HG03159 (cell line): ENCODE results near the gene LDLRAD2.
"Not testable (repeated sequence)": the region's sequence is repeated elsewhere in the genome, so short reads cannot be mapped to it uniquely, and the experiment has no call there.

Experiments
- ATAC-seq: cut with Tn5 transposase; IDR thresholded peaks from one replicate; pipeline ENCODE4 v1.9.1; 2021; ENCODE audit warnings: mild to moderate bottlenecking, moderate library complexity; ENCODE audit not compliant: unreplicated experiment

The LDLRAD2 gene

DNA sequence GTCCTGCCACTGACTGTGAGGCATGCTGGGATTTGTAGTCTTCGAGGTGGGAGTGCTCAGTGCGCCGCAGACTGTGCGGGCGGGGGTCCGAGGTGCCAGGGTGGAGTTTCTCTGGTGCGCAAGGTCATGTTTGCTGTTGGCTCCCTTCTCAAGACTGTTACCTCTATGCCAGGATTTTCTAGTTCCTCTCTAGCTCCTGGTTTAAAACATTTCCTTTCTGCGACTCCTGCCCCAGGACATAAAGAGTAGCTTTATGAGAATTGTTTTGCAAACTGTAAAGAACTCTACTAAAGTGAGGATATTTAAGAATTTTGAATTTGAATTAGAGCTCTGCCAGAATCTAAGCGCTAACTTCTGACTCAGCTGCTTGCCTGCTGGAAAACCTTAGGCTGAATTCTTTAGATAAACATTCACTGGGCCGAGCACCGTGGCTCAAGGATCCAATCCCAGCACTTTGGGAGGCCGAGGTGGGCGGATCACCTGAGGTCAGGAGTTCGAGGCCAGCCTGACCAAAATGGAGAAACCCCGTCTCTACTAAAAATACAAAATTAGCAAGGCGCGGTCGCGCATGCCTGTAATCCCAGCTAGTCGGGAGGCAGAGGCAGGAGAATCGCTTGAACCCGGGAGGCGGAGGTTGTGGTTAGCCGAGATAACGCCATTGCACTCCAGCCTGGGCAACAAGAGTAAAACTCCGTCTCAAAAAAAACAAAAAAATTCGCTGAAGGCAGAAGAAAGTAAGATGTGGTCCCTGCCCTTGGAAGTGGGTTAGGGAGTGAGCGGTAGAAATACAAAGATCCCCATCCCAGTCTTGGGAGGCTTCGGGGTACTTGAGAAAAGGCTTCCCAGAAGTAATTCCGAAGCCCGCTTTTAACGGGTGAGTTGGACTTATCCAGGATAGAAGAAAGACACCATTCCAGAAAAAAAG is 28.1 kb upstream of the LDLRAD2 start:
- ATAC-seq, result no peak

DNA sequence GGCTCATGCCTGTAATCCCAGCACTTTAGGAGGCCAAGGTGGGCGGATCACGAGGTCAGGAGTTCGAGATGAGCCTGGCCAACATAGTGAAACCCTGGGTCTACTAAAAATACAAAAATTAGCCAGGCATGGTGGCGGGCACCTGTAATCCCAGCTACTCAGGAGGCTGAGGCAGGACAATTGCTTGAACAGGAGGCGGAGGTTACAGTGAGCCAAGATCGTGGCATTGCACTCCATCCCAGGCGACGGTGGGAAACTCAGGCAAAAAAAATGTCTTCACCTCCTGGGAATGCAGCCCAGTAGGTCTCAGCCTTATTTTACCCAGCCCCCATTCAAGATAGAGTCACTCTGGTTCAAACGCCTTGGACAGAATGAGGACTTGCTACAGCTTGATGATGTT is 26.3 kb upstream of the LDLRAD2 start:
- ATAC-seq, result not testable (repeated sequence)

DNA sequence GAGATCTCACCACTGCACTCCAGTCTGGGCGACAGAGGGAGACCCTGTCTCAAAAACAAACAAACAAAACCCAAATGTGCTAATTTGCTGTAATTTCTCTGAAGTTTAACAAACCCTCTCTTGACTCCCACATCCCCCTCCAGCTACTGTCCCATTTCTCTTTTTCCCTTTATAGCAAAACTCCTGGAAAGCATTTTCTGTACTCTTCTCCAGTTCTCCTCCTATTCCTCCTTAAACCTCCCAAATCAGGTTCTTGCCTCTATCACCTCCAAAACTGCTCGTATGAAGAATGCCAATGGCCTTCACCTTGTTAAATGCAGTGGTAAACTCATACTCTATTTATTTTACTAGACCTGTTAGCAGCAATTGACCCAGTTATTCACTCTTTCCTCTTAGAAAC is 25.4 kb upstream of the LDLRAD2 start:
- ATAC-seq, result no peak

DNA sequence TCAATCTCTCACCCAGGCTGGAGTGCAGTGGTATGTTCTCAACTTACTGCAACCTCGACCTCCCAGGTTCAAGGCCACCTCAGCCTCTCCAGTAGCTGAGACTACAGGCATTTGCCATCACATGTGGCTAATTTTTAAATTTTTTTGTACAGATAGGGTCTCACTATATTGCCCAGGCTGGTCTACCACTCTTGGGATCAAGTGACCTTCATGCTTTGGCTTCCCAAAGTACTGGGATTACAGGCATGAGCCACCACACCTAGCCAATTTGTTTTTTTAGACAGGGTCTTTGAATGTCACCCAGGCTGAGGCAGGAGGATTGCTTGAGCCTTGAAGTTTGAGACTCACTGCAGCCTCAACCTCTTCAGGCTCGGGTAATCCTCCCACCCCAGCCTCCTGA is 19.0 kb upstream of the LDLRAD2 start:
- ATAC-seq, result no peak

DNA sequence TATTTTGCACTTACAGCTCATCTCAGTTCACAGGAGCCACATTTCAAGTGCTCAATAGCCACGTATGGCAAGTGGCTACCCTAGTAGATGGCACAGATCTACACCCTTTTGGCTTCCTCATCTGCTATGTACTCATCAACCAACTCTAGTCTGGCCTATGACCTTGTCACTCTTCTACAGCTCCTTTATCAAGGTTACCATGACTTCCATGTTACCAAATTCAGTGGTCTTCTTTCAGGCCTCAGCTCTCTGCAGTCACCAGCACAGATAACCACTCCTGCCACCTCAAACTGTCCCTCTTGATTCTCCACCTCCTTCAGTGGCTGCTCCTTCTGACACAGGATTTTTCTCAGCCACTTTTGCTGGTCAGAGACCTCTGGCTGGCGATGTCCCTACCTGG is 17.4 kb upstream of the LDLRAD2 start:
- no peak for ATAC-seq

DNA sequence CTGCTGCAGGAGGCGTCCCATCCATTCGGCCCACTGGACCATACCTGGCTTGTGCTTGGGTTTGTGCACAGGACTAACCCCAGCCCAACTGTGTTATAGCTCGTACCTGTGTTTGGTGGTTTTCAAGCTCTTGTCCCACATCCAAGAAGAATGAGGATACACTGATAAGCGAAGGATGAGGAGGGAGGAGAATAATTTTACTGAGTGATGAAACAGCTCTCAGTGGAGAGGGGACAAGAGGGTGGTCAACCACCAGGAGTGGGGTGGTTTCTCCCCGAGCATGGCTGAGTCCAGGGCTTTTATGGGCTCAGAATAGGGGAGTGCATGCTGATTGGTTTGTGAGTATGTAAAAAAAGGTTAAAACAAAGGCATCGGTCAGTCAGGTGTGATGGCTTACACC is 17.0 kb upstream of the LDLRAD2 start:
- ATAC-seq, result no peak

DNA sequence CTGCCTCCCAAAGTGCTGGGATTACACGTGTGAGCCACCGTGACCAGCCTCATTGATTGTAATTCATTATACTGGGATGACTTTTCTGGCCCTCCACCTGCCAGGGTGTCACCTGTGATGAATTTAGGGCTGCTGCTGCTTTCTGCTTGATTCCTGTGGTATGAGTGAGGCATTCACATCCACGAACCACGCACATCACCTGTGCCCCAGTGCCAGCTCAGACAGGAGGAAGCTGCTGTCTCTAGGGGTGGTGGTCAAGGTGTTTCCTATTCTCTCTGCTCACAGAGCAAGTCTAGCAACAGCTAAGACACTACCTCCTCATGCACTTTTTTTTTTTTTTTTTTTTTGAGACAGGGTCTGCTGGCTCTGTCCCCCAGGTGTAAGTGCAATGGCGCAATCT is 12.3 kb upstream of the LDLRAD2 start:
- no peak for ATAC-seq

DNA sequence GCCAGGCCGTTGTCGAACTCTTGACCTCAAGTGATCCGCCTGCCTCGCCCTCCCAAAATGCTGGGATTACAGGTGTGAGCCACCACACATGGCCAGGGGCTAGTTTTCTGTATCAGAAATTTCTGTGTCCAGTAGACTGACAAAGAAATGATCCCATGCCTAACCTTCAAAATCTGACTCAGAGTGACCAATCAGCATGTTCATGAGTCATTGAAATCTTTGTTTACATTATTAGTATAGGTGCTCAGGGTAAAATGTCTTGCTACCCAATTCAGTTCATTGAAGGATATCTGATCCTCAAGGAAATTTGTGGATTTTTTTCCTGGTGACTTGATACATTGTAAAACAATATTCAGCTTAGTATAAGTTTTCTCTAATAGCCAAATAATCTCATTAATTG is 11.0 kb upstream of the LDLRAD2 start:
- no peak for ATAC-seq

DNA sequence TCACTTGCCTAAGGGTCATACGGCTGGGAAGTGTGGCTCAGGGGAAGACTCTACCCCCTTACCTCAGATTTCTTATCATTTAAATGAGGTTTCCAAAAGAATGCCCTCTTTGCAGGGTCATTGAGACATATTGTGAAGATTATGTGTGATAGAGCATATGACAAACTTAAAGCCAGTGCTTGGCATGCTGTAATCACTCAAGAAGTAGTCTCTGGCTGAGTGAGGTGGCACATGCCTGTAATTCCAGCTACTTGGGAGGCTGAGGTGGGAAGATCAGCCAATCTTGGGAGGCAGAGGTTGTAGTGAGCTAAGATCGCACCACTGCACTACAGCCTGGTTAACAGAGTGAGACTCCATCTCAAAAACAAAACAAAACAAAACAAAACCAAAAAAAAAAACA is 7.5 kb upstream of the LDLRAD2 start:
- no peak for ATAC-seq

DNA sequence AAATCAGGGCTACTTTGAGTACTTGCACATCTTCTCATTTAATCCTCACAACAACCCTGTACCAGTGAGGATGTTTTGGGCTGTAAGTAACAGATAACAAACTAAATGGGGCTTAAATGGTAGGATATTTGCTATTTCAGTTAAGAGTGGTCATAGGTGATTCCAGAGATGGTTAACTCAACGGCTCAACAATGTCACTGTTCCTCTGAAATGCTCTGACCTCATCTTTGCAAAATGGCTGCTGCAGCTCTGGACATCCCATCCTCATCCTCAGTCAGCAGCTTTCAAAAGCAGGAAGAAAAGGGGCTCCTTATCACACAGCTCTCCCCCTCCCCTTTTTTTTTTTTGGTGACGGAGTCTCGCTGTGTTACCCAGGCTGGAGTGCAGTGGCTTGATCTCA is 1.5 kb downstream of the LDLRAD2 start:
- ATAC-seq, result no peak

DNA sequence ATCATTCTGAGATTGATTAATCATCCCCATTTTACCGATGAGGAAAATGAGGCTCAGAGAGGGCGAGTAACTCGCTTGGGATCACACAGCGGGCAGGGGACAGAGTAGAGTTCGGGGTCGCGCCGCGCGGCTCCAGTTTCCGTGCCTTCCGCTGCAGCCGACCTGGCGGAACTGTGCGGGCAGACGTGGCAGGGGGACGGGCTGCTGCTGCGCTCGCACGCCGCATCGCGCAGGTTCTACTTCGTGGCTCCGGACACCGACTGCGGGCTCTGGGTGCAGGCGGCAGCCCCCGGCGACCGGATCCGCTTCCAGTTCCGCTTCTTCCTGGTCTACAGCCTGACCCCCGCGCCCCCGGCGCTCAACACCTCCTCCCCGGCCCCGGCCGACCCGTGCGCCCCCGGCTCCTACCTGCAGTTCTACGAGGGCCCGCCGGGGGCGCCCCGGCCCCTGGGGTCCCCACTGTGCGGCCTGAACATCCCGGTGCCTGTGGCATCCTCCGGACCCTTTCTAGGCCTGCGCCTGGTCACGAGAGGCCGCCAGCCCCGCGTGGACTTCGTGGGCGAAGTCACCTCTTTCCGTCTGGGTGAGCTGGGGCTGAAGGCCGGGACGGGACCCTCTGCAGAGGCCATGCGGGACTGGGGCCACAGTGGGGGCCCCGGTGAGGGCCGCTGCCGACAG is 2.3 kb downstream of the LDLRAD2 start:
- ATAC-seq, result no peak

DNA sequence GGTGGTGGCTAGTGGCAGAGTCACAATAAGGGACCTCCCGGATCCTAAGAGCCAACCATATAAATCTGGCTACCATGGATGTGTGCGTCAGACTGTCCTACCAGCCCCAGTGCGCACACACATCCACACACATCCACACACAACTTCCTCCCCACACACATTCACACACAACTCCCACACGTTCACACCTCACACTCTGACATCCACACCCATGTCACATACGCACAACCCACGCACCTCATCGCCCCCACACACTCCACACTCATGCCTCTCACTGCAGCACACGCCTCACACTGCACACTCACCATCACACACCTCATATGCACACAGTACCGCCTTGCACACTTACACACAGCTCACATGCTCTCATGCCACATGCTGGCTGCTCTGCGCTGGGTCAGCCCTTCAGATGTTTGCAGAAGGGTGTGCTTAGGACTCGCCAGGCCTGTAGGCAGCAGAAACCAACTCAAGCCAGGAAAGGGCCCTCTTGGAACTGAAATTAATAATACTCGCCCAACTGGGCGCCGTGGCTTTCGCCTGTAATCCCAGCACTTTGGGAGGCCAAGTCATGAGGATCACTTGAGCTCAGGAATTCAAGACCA is 3.0 kb downstream of the LDLRAD2 start:
- ATAC-seq, result no peak

DNA sequence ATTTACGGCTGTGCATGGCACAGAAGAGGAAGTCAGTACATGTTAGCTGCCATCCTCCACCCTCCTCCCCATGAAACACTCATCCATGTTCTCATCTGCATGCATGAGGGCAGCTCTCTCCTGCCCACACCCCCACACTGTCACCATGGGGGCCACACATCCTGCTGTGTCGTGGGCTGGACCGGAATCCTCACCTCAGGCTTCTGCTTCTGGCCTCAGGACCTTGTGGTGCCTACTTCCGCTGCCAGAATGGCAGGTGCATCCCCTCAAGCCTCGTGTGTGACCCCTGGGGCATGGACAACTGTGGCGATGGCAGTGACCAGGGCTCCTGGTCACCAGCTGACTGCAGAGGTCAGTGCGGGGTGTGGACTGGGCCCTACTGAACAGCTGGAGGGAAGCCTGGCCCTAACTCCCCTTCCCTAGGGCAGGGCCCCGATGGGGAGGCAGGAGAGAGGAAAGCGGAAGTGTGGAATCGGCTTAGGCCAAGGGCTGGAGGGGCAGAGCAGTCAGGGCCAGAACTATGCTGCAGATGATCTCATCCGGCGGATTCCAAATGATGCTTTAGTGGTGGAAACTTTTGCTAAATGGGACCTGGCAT is 3.8 kb downstream of the LDLRAD2 start:
- ATAC-seq, result no peak

DNA sequence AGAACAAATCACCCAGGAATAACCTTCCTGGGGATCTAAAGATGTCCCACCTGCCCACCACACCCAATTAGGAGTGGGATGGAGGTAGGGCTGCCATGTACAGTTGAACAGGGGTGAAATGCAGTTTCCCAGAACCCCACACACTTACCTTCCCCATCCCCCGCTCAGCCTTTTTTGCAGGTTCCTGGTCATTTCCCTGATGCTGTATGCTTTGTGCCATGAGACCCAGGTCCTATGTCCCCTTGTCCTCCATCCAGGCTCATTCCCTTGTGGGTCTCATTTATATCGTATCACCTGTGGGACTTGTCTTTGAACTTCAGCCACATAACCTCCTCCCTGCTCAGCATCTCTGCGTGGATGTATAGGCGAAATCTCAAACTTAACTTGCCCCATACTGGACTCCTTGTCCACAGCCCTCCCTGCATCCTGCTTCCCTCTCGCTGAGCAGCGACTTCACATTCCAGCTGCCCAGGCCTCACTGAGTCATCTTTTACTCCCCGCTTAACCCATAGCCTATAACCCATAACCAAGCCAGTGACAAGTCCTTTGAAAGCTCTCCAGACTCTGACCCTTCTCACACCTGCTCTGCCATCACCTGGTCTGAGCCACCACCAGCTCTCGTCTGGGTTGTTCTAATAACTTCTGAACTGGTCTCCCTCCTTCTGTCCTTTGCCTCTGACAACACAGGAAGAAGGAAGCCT is 4.7 kb downstream of the LDLRAD2 start:
- no peak for ATAC-seq

DNA sequence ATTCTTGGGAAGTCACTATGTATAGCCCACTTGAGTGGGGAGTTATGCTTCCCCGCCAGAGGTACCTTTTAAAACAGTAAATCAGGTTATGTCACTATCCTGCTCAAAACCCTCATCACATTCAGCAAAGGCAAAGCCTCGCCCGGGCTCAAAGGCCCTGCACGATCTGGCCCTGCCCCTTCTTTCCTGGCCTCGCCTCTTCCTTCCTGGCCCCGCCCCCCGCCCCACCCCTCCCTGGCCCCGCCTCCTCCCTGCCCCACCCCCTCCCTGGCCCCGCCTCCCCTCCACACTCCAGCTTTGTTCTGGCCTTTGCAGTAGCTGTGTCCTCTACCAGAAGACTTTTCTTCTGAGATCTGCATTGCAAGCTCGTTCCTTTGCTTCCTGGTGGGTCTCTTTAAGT is 6.6 kb downstream of the LDLRAD2 start:
- no peak for ATAC-seq

DNA sequence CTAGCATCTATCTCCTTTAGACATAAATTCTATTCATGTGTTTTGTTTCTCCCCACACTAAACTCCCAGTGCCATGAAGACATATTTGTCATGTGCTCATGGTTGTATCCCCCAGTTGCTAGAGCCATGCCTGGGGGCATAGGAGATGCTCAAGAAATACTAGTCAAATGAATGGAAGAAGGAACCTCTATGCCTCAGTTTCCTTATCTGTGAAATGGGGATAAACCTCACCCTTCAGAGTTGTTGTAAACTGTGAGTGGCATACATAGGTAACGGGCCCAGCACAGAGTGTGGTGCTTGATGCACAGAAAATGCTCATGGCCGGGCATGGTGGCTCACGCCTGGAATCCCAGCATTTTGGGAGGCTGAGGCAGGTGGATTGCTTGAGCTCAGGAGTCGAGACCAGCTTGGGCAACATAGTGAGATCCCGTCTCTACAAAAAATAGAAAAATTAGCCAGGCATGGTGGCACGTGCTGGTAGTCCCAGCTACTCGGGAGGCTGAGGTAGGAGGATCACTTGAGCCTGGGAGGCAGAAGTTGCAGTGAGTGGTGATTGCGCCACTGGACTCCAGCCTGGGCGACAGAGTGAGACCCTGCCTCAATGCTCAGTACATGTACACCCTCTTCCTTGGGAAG is 8.7 kb downstream of the LDLRAD2 start:
- ATAC-seq, result no peak

DNA sequence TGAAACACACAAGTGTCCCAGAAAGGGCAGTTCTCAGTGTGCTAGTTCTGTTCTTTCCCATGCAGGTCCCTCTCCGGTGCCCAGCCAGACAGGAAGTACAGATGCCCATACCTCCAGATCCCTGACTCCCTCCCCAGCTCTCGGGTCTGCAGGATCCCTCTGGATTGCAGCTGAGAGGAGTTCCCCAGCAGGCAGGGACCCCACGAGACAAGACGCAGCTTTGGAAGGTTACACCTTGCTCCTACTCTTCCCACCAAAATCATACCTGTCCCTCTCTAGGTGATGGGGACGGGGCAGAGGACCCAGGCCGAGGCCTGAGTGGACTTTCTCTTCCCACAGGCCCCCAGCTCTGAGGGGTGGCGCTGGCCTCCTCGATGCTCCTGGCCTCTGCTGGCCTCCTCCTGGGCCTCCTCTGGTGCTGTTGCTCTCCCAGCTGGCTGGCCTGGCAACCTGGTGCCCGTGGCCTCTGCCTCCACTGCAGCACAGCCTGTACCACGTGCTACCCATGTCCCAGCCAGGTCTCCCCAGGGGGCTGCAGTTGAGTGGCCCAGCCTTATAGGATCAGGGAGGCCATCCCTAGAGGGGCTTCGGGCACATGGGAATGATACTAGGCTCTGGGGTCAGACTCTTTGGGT is 9.4 kb downstream of the LDLRAD2 start:
- no peak for ATAC-seq

DNA sequence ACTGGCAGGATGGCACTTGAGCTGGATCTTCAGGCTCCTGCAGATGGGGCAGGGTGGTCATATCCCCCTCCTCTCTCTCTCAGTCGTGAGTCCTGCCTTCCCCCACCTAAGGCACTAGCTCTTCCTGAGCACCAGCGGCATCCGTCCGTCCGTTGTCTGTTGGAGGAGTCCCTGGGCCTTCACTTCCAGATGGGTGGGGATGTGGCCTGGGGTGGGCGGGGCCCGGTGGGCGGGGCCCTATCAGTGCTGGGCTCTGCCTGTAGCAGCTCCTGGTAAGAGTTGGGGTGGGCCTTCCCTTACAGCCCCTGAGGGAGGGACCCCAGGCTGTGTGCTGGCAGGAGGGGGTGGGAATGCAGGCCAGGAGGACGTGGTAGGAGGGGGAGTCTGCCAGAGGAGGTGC is 10.3 kb downstream of the LDLRAD2 start:
- ATAC-seq, result no peak

DNA sequence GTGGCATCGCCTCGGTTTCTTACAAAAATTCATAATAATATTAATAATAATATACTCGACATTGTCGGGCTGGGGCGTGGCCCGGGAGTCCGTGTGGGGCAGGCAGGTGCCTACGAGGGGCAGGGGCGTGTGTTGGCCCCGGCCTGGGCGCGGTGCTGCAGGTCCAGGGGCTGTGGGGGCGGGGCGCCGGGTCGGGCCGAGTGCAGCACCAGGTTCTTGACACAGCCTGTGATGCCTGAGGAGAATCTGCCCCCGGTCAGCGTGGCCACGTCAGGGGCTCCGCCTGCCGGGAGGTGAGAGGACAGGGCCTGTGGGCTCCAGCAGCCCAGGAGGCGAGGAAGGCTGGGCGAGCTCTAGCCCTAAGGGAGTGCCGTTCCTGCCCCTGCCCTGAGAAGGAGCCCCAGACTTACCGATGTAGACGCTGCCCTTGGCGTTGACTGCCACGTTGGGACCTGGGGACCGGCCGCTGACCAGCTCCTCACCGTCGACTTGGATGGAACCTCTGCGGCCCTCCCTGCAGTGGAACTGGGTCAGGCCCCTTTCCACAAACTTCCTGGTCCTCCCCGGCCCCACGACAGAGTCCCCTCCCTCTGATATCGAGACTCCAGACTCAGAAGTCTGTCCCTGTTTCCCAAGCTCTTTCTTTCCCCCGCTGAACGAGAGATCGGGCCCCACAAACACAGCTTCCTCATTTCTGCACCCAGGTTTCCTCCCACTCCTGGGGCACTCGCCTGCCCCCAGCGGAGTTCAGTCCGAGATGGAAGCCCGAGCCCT is 11.3 kb downstream of the LDLRAD2 start:
- no peak for ATAC-seq
